ENCODE data around the gene TMEM26.
"Not testable (repeated sequence)": the region's sequence is repeated elsewhere in the genome, so short reads cannot be mapped to it uniquely, and the experiment has no call there.

Gene TMEM26

GRCh38 chr10:61397175-61397986 is 55.8 kb downstream of the TMEM26 start:
- no peak for DNase-seq

GRCh38 chr10:61391281-61391680 is 61.9 kb downstream of the TMEM26 start:
- DNase-seq: no peak

GRCh38 chr10:61390851-61391250 is 62.3 kb downstream of the TMEM26 start:
- no peak for DNase-seq

- no peak for DNase-seq
These were observed 63.3 kb downstream of the TMEM26 start for GRCh38 chr10:61389887-61390286.

GRCh38 chr10:61388986-61389385 is 64.2 kb downstream of the TMEM26 start:
- not testable (repeated sequence) for DNase-seq

- no peak for DNase-seq
These were observed 67.8 kb downstream of the TMEM26 start for GRCh38 chr10:61385231-61386001.

GRCh38 chr10:61381153-61381552 is 72.0 kb downstream of the TMEM26 start:
- not testable (repeated sequence) for DNase-seq

- no peak for DNase-seq
These were observed 74.3 kb downstream of the TMEM26 start for GRCh38 chr10:61378865-61379264.

- DNase-seq: no peak
These were observed 76.2 kb downstream of the TMEM26 start for GRCh38 chr10:61376908-61377368.

GRCh38 chr10:61376377-61376776 is 76.8 kb downstream of the TMEM26 start:
- DNase-seq: no peak

- no peak for DNase-seq
These were observed 86.8 kb downstream of the TMEM26 start for GRCh38 chr10:61366365-61366764.

- DNase-seq: no peak
These were observed 88.6 kb downstream of the TMEM26 start for GRCh38 chr10:61364619-61365018.

- DNase-seq: no peak
These were observed 90.2 kb downstream of the TMEM26 start for GRCh38 chr10:61363006-61363405.

GRCh38 chr10:61359452-61359851 is 93.7 kb downstream of the TMEM26 start:
- no peak for DNase-seq

GRCh38 chr10:61357687-61358086 is 95.5 kb downstream of the TMEM26 start:
- DNase-seq: no peak
